Activated CD8-positive, alpha-beta memory T cell treated with anti-CD3 and anti-CD28 coated beads, Interleukin-2, amount 50 U/mL, for 24 hours (primary cell): ENCODE measurements around the gene JAG2.

ENCODE experiments used
- DNase-seq: peaks from one replicate; pipeline ENCODE4 v3.0.0-alpha.2; 2020; ENCODE audit errors: extremely low read depth

The JAG2 gene

GRCh38 chr14:105139831-105140239, 28.7 kb downstream of the JAG2 start:
- DNase-seq: no peak

- DNase-seq: no peak
These were observed 29.3 kb downstream of the JAG2 start for GRCh38 chr14:105139212-105139825.

GRCh38 chr14:105138551-105139111, 29.9 kb downstream of the JAG2 start:
- no peak for DNase-seq

DNA sequence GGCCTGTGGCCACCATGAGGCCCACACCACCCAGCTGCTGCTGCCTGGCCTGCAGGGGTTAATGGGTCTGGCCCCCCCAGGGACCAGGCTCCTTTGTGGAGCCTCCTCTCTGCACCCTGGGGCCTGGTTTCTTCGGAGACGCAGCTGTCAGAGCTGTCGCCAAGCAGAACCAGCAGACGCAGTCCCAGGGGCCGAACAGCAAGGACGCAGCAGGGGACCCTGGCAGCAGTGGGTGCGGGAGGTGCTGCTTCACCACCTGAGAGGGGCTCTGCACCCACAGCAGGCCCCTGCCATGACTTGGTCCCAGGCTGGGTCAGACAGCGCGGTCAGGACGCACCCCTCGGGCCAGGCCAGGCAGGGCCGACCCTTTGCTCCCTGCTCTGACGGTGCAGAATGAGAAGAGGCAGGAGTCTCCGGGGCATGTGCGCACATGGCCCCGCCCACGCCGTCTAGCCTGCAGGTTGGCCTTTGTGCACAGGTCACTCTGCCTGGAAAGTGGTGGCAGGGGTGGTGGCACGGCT, 30.5 kb downstream of the JAG2 start:
- DNase-seq: no peak

GRCh38 chr14:105137481-105138020, 31.0 kb downstream of the JAG2 start:
- DNase-seq: no peak

DNA sequence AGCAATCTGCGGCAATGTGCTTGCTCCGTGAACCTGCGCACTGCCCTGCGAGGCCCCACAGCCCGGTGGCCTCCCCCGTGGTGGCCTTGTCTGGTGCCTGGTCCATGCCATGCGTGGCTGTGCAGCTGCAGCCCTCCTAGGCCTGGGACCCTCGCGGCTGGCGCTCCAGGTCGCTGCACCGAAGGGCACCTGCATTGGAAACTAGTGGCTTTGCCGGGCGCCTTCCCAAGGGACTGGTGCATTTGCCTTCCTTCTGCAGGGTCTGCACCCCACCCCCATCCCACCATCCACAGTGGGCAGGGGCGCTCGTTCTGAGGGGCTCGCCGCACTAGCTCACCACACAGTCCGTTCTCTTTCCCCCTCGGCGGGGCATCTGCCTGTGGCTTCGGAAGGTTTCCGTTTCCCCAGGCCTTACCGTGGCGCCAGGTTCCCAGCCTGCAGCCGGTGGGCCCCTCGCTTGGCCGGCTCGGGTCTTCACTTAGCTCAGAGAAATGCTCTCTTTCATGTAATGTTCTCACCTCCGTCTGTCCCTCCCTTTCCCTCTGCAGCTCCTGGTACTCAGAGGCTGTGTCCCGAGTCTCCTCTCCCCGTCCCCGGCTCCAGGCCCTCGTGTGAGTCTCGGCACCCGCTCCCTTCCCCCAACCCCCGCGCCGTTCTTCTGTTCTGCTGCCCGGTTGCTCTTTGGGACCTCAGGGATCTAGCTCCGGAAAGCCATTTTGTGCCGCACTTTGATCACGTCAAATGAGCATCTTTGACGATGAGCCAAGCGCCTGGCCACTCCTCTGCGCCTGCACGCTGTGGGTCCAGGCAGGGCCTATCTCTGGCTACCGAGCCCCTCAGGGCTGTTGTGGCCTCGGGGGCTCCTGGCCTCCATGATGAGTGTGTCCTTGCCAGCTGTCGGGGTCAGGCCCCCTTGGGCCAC, 31.9 kb downstream of the JAG2 start:
- DNase-seq: no peak

- DNase-seq: no peak
These were observed 32.7 kb downstream of the JAG2 start for GRCh38 chr14:105135700-105136395.

DNA sequence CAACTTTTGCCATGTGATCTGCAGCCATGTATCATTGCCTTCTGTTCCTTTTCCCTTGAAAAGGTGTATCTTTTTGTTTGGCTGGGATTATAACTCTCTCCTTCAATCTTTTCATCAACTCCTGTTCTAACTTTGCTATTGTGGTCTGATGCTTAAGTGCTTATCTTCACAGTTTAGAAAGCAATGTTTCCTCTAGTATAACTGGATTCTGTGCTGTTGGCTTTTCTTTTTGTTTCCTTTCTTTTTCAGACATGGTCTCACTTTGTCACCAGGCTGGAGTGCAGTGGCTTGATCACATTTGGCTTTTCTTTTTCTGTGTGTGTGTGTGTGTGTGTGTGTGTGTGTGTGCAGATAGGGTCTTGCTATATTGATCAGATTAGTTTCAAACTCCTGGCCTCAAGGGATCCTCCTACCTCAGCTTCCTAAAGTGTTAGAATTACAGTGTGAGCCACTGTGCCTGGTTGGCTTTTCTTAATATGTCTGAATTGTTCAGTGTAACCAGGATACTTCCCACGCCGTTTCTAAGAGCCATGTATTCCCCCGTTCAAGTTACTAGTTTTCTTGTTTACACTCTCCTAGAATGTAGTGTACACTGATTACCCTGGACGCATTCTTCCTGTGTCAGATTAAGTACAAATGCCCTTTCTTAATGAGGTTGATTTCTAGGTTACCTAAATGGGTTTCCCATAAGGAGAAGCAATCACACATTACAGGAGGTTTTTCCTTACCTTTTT, 35.5 kb downstream of the JAG2 start:
- DNase-seq: no peak

- no peak for DNase-seq
These were observed 37.3 kb downstream of the JAG2 start for GRCh38 chr14:105131241-105131640.

- DNase-seq: no peak
These were observed 40.5 kb downstream of the JAG2 start for GRCh38 chr14:105128059-105128458.

GRCh38 chr14:105126981-105127329, 41.6 kb downstream of the JAG2 start:
- DNase-seq: no peak

GRCh38 chr14:105126126-105126980, 42.2 kb downstream of the JAG2 start:
- DNase-seq: no peak

DNA sequence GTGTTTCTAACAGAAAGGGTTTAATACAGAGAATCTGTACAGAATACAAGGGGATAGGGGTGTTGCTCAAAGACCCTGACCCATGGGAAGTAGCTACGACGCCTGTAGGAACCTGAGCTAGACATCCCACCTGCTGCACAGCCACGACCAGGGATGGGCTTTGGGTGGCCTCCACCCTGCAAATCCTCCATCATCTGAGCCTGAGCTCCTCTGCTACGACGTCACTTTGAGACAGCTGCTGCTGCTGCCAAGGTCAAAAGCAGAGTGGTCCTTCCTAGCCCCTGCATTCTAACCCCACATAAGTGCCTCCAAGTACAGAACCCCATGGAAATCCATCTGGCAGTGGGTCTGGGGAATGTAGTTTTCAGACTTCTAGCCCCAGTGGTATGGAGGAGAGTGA, 43.8 kb downstream of the JAG2 start:
- no peak for DNase-seq

GRCh38 chr14:105123981-105124765, 44.4 kb downstream of the JAG2 start:
- no peak for DNase-seq

DNA sequence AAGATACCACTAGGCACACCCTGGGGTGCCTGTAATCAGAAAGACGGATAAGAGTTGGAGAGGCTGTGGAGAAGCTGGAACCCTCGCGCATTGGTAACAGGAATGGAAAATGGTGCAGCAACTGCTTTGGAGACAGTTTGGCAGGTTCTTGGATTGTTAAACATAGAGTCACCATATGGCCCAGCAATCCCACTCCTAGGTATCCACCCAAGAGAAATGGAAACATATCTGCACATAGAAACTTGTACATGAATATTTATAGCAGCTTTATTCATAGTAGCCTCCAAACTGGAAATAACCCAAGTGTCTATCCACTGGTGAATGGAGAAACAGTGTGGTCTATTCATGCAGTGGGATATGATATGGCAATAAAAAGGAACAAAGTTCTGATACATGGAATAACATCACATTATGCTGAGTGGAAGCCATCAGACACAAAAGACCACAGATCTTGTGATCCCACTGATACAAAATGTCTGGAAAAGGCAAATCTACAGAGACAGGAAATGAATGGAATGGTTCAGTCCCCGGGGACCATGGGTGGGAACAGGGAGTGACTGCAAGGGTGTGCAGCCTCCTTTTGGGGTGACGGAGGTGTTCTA, 45.4 kb downstream of the JAG2 start:
- no peak for DNase-seq

DNA sequence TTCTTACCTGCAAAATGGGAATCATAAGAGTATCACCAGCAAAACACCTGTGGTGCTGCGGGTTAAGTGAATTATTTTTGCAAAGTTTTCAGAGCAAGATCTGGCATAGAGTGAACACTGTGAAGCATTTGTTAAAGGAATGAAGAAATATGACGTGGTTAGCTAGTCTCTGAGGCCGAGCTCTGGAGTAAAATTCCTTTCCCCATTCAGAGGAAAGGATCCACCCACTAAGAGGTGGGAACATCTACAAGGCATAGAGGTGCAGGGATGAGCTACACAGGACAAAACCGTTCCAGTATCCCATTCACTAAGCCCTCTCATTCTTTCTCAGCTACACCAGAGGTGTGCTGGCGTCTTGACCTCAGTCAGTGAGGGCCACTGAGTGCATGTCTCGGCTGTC, 48.5 kb downstream of the JAG2 start:
- DNase-seq: no peak

DNA sequence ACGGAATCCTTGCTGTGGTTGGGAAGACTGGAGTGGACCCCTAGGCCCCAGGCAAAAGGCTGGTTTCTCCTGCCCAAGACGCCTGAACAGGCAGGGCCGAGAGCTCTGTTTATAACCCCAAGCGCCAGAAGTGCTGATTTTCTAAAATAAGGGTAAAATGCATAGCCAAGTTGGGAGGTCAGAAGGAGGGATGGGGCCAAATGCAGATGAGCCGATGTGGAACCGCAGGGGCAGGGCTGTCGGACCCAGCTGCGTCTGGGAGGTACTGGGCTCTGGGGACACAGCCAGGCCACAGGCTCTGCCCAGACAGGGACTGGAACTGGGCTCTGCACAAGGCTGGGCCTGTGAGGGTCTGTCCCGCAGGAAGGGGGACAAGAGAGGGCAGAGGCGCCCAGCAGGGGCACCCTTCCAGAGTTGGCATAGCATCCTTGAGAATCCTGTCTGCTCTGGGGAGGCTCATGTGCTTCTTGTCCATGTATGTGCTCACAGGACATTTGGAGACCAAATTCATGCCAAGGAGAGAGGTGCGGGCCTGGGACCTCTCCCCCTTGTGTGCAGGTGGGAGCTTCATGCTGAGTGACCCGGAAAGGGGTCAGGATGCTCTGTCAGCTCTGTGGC, 49.1 kb downstream of the JAG2 start:
- no peak for DNase-seq

DNA sequence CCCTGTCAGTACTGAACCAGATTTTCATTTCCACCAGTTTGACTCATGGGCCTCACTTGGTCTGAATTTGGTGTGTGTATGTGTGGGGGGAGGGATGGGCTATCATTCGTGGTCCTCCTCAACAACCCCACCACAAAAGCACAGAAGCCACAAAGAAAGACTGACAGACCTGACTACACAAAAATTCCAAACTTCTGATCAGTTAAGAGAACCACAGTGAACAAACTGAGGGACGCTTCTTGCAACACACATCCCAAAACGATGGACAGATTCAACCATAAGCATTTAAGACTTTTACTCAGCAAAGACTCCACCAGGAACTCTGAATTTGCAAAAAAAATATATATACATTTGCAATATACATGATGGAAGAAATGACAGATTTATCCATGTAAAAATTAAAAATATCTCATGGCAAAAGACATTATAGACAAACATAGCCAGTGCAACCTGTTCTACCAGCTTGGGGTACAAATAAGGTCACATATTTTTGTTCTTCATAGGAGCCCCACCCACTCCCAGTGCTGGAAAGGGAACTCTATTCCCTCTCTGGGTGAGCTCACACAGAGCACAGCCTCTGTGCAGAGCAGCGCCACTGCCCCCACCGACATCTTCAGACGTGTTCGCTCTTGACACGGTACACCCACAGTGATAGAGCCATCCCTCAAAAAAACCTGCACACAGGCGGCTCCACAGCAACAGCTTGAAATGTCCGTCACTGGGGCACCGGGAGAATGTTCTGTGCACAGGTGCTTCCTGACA, 49.7 kb downstream of the JAG2 start:
- DNase-seq: no peak
